Mucosa of gallbladder (tissue), 1 donor: ENCODE results near the gene CABCOCO1. TPM values are rescaled to one million over a fixed set of nuclear protein-coding genes. Genes with fewer than 3 reads are reported as not detected.

ENCODE experiments used
- DNase-seq: peaks from one replicate; pipeline ENCODE4 v3.0.0-alpha.2; 2020; ENCODE audit warnings: low spot score
- total RNA-seq: library from RNA; stranded (reverse); gene quantifications from one replicate; pipeline ENCODE4 v1.2.1, GENCODE V29; 2021
- donor health status: DM: no; HTN: no; CAD: no.

The CABCOCO1 gene
- total RNA-seq, 1 donor from 2014 or later = 0.75 TPM

DNA sequence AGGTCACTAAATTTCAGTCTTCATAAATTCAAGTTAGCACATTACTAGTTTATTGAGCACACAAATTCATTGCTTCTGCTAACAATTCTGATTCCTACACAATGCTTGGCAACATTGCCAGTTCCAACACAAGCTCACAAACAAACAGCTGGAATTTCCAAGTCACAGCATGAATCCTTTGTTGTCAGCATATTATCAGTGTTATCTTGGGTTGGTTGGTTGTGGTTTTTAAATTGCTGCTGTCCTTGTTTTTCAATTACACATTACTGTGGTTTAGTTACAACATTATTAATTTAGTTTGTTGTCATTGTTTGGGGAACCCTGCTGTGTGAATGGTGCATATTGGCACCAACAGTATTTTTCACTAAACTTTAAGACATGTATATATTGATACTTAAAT lies 152.8 kb downstream of the CABCOCO1 start:
- no peak for DNase-seq

Other genes starting within 250 kb of the CABCOCO1 start
- gene TMEM26, start 209.5 kb upstream of the CABCOCO1 start, total RNA-seq = 0.55 TPM
- 50.6 TPM for gene ARID5B, start 238.8 kb downstream of the CABCOCO1 start, total RNA-seq